Memory B cell (primary cell): ENCODE results near the gene TMPRSS15.

ENCODE experiments used
- ATAC-seq: fragments of 150-1000 bp; cut with Tn5 transposase; 2 replicates; pipeline ENCODE4 v1.10.0; 2021; ENCODE audit warnings: low read depth, mild to moderate bottlenecking, moderate library complexity
- DNase-seq, 2 donors: peaks; one replicate each; pipeline ENCODE4 v3.0.0; 2022; ENCODE audit warnings: low spot score in 2 of 2
- H3K27ac Mint-ChIP-seq: one replicate; pipeline ENCODE4 v1.8.0; 2022; ENCODE audit warnings: mild to moderate bottlenecking, moderate library complexity, mixed read lengths
- H3K27me3 Mint-ChIP-seq: one replicate; pipeline ENCODE4 v1.8.0; 2022; ENCODE audit warnings: mixed read lengths
- H3K36me3 Mint-ChIP-seq: one replicate; pipeline ENCODE4 v1.8.0; 2022; ENCODE audit warnings: mild to moderate bottlenecking, mixed read lengths
- H3K4me1 Mint-ChIP-seq: one replicate; pipeline ENCODE4 v1.8.0; 2022; ENCODE audit warnings: mixed read lengths
- H3K4me3 Mint-ChIP-seq: one replicate; pipeline ENCODE4 v1.8.0; 2022; ENCODE audit warnings: mild to moderate bottlenecking, moderate library complexity, mixed read lengths
- H3K9me3 Mint-ChIP-seq: one replicate; pipeline ENCODE4 v1.8.0; 2022; ENCODE audit warnings: mixed read lengths

Gene TMPRSS15

DNA sequence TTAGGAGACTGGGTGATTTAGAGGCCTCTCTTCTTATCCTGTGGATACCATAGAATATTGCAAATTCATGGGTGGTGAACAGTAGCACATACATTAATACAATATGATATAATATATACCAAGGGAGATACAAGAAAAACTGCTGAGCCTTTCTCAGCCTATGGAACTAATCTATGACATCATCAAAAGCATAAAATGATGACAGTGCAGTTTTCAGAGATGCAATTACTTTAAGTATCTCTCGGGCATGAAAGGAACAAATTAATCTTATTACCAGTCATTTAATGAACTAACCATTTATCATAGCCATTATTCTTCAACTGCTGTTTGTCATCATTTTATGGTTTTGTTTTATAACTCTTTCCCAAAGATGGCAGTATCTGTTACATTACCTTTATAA is 155.4 kb downstream of the TMPRSS15 start:
- H3K27me3 Mint-ChIP-seq: peaks cover 4% of the 10 kb centered on the region
- DNase-seq (no peak), ATAC-seq (no peak)
- H3K4me3 Mint-ChIP-seq: no peak overlapping the region
- no peaks in the 10 kb centered on the region for H3K4me1 Mint-ChIP-seq
- no peaks in the 10 kb centered on the region for H3K9me3 Mint-ChIP-seq
- no peak overlapping the region for H3K27ac Mint-ChIP-seq
- H3K36me3 Mint-ChIP-seq: no peaks in the 10 kb centered on the region

GRCh38 chr21:18245464-18245967 is 158.1 kb downstream of the TMPRSS15 start:
- no peaks in the 10 kb centered on the region for H3K9me3 Mint-ChIP-seq
- H3K4me3 Mint-ChIP-seq: no peak overlapping the region
- no peaks in the 10 kb centered on the region for H3K4me1 Mint-ChIP-seq
- H3K27ac Mint-ChIP-seq: no peak overlapping the region
- DNase-seq (no peak), ATAC-seq (no peak)
- H3K27me3 Mint-ChIP-seq: peaks cover 4% of the 10 kb centered on the region
- H3K36me3 Mint-ChIP-seq: no peaks in the 10 kb centered on the region

DNA sequence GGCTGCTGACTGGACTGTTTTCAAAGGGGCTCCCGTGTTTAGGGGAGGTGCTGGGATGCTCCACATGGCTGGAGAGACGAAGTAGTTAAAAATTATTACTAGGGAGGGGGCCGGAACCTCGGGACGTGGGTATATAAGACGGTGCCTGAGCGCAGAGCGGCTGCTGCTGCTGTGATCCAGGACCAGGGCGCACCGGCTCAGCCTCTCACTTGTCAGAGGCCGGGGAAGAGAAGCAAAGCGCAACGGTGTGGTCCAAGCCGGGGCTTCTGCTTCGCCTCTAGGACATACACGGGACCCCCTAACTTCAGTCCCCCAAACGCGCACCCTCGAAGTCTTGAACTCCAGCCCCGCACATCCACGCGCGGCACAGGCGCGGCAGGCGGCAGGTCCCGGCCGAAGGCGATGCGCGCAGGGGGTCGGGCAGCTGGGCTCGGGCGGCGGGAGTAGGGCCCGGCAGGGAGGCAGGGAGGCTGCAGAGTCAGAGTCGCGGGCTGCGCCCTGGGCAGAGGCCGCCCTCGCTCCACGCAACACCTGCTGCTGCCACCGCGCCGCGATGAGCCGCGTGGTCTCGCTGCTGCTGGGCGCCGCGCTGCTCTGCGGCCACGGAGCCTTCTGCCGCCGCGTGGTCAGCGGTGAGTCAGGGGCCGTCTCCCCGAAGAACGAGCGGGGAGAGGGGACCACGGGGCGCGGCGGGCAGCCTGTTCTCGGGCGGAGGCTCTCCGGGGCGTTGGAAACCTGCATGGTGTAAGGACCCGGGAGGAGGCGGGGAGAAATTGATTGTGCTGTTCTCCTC is 158.7 kb downstream of the TMPRSS15 start, which contains the start of gene CHODL:
CHODL (plus strand) TSS at position 163 of the 793 bp plus-strand sequence; CDS start at position 554, 391 bp downstream.
- DNase-seq (no peak), ATAC-seq (no peak)
- H3K4me3 Mint-ChIP-seq: no peak within 1 kb of the TSS
- peaks cover 4% of the 10 kb centered on the region for H3K27me3 Mint-ChIP-seq
- no peak within 1 kb of the TSS for H3K27ac Mint-ChIP-seq
- H3K9me3 Mint-ChIP-seq: no peaks in the 10 kb centered on the region
- H3K36me3 Mint-ChIP-seq: no peaks in the 10 kb centered on the region
- H3K4me1 Mint-ChIP-seq: no peaks in the 10 kb centered on the region

DNA sequence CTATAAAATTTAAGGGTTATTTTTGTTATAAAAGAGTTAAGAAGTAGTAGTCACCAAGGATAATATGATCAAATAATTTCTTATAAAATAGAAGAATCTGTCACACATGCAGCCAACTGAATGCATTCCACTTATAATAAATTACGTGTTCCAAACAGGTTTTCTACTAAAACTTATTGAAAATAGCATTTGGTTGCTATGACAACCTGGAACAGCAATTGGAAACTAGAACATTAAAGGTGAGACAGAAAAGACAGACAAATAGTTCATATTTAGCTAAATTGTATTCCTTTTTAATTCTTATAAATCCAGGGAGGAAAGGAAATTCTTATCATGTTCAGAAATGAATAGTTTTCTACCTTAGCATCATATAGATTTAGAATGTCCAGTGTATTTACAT is 168.0 kb downstream of the TMPRSS15 start:
- no peak for DNase-seq

GRCh38 chr21:18228060-18228739 is 175.4 kb downstream of the TMPRSS15 start:
- H3K36me3 Mint-ChIP-seq: no peaks in the 10 kb centered on the region
- no peak overlapping the region for H3K4me3 Mint-ChIP-seq
- DNase-seq: no peak
- H3K4me1 Mint-ChIP-seq: no peaks in the 10 kb centered on the region
- H3K27me3 Mint-ChIP-seq: no peaks in the 10 kb centered on the region
- no peak overlapping the region for H3K27ac Mint-ChIP-seq
- no peak for ATAC-seq
- H3K9me3 Mint-ChIP-seq: no peaks in the 10 kb centered on the region

More for the DNA sequence above, 168.0 kb downstream of the TMPRSS15 start:
- Mint-ChIP-seq H3K9me3 (peaks cover 4% of the 10 kb centered on the region), H3K27ac (no peak overlapping the region), H3K4me3 (no peak overlapping the region), H3K4me1 (no peaks in the 10 kb centered on the region), H3K36me3 (no peaks in the 10 kb centered on the region), H3K27me3 (no peaks in the 10 kb centered on the region)
- ATAC-seq: no peak

DNA sequence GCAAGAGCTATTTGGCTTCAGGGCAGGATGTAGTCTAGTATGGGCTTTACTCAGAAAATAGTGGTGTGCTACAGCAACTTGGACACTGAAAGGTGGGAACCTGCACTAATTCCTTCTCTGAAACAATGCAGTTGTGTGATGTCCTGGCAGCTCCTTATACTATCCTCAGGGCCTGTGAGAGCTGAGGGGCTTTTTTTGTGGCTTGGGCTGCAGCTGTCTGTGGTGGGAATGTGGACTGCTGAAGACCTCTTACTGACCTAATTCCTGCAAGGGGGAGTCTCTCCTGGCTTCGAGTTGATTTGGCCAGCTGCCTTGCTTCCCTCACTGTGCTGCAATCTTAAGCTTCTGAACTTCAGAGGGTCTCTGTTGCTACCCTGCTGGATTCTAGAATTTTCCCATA is 181.2 kb downstream of the TMPRSS15 start:
- Mint-ChIP-seq H3K27me3 (no peaks in the 10 kb centered on the region), H3K27ac (no peak overlapping the region), H3K4me1 (no peaks in the 10 kb centered on the region), H3K36me3 (peaks cover 2% of the 10 kb centered on the region), H3K9me3 (peaks cover 9% of the 10 kb centered on the region), H3K4me3 (no peak overlapping the region)
- no peak for ATAC-seq
- DNase-seq: no peak

- peaks cover 2% of the 10 kb centered on the region for H3K36me3 Mint-ChIP-seq
- no peaks in the 10 kb centered on the region for H3K27me3 Mint-ChIP-seq
- no peak overlapping the region for H3K4me3 Mint-ChIP-seq
- H3K9me3 Mint-ChIP-seq: peaks cover 11% of the 10 kb centered on the region
- DNase-seq: no peak
- no peak overlapping the region for H3K27ac Mint-ChIP-seq
- ATAC-seq: no peak
- H3K4me1 Mint-ChIP-seq: no peaks in the 10 kb centered on the region
Measured at GRCh38 chr21:18220498-18220897, 183.1 kb downstream of the TMPRSS15 start.
